Neural cell (in vitro differentiated cells): ENCODE measurements around the gene SMG1.
"Not testable (repeated sequence)": the region's sequence is repeated elsewhere in the genome, so short reads cannot be mapped to it uniquely, and the experiment has no call there.

Source experiments
- CTCF ChIP-seq: fragments of 450-650 bp; IDR thresholded peaks from 2 replicates; pipeline ENCODE4 v1.5.1; 2014; ENCODE audit warnings: antibody characterized with exemption, mild to moderate bottlenecking, moderate library complexity; ENCODE audit not compliant: poor library complexity, severe bottlenecking
- EP300 ChIP-seq: fragments of 450-650 bp; conservative IDR thresholded peaks from 2 replicates; pipeline ENCODE4 v1.6.1; 2014; ENCODE audit warnings: antibody characterized with exemption, mild to moderate bottlenecking, moderate library complexity; ENCODE audit not compliant: poor library complexity, severe bottlenecking
- EZH2 ChIP-seq: fragments of 200-600, 300-800 bp; shearing (Covaris generic), sonication (generic); IDR thresholded peaks from 2 replicates; pipeline ENCODE4 v1.6.1; 2014; ENCODE audit warnings: antibody characterized with exemption, low read length, borderline replicate concordance, mild to moderate bottlenecking; ENCODE audit not compliant: insufficient read depth, poor library complexity, severe bottlenecking
- MXI1 ChIP-seq: fragments of 450-650 bp; conservative IDR thresholded peaks from 2 replicates; pipeline ENCODE4 v1.6.1; 2014; ENCODE audit warnings: antibody characterized with exemption, mild to moderate bottlenecking; ENCODE audit not compliant: poor library complexity, severe bottlenecking
- POLR2AphosphoS5 ChIP-seq: IDR thresholded peaks from 2 replicates; pipeline ENCODE4 v1.6.1; 2012
- REST ChIP-seq: IDR thresholded peaks from 2 replicates; pipeline ENCODE4 v1.6.1; 2012; ENCODE audit warnings: borderline replicate concordance
- TAF1 ChIP-seq: IDR thresholded peaks from 2 replicates; pipeline ENCODE4 v1.6.1; 2012; ENCODE audit warnings: low read depth

GRCh38 chr16:18902044-18902443, 24.2 kb downstream of the SMG1 start:
- TF ChIP-seq EZH2, TAF1, CTCF, EP300, POLR2AphosphoS5, MXI1, REST: not testable (repeated sequence)
